GM12878 (cell line): ENCODE results near the gene TSHZ1. TPM values are rescaled to one million over a fixed set of nuclear protein-coding genes. Genes with fewer than 3 reads are reported as not detected.

Source experiments
- ATAC-seq: fragments of 200-7000 bp; cut with Tn5 transposase; 3 replicates; pipeline ENCODE4 v1.9.1; 2020; ENCODE audit warnings: mild to moderate bottlenecking, moderate library complexity
- BruUV-seq: library from RNA; stranded (reverse); fragments of 400-500 nt; replicated peaks from 2 replicates; lab custom pipeline; 2021; lab: Mats Ljungman, UMichigan
- CTCF ChIA-PET: fragments of 300-600 bp; sonication (Branson Sonifier 250); formaldehyde crosslinking; extraction: SDS; loops from one replicate; lab custom pipeline; 2021; ENCODE audit warnings: inconsistent platforms; lab: Yijun Ruan, JAX
- POLR2A ChIA-PET: fragments of 350-600 bp; formaldehyde crosslinking; extraction: SDS; loops from one replicate; lab custom pipeline; 2021; ENCODE audit warnings: inconsistent platforms; lab: Charles Lee
- RAD21 ChIA-PET: fragments of 300-600 bp; sonication (Branson Sonifier 250); formaldehyde crosslinking; loops from one replicate; lab custom pipeline; 2023; ENCODE audit warnings: antibody characterized with exemption; ENCODE audit not compliant: unreplicated experiment; lab: Charles Lee
- SMC1A ChIA-PET: fragments of 300-600 bp; sonication (Branson Sonifier 250); formaldehyde crosslinking; loops from one replicate; lab custom pipeline; 2023; ENCODE audit not compliant: unreplicated experiment, uncharacterized antibody; lab: Charles Lee
- DNase-seq: peaks from one replicate; pipeline ENCODE4 v3.0.0-alpha.2; 2011; ENCODE audit warnings: low read depth, low spot score
- FAIRE-seq: peaks from 3 replicates; lab custom pipeline; 2011; peaks lifted over from hg19 to GRCh38; lab: Jason Lieb, UNC
- H2AFZ ChIP-seq: 2 replicates; pipeline ENCODE4 v1.6.0; 2011; ENCODE audit warnings: low read depth, low read length, control low read depth; ENCODE audit not compliant: control insufficient read depth
- H3K27ac ChIP-seq: 2 replicates; pipeline ENCODE4 v1.5.1; 2011; ENCODE audit warnings: control low read depth; ENCODE audit not compliant: control insufficient read depth, insufficient read depth
- H3K27me3 ChIP-seq, 2 experiments: replicated peaks in 1 of 2; 2 replicates each; pipeline versions ENCODE4 v1.6.0 to v1.6.1; 2011; ENCODE audit warnings: low read length in 1 of 2; ENCODE audit not compliant: control insufficient read depth in 2 of 2, insufficient read depth in 2 of 2
- H3K36me3 ChIP-seq, 2 experiments: 2 replicates each; pipeline ENCODE4 v1.5.1; 2011; ENCODE audit warnings: low read length in 1 of 2; ENCODE audit not compliant: control insufficient read depth in 2 of 2, insufficient read depth in 2 of 2
- H3K4me1 ChIP-seq: 2 replicates; pipeline ENCODE4 v1.6.1; 2011; ENCODE audit warnings: mild to moderate bottlenecking, low read length, moderate library complexity, mixed read lengths; ENCODE audit not compliant: control insufficient read depth, insufficient read depth
- H3K4me2 ChIP-seq: 2 replicates; pipeline ENCODE4 v1.6.0; 2011; ENCODE audit warnings: control low read depth; ENCODE audit not compliant: control insufficient read depth, insufficient read depth
- H3K4me3 ChIP-seq: fragments of 200-600 bp; sonication (generic); 2 replicates; pipeline ENCODE4 v1.5.1; 2016
- H3K79me2 ChIP-seq: 2 replicates; pipeline ENCODE4 v1.6.0; 2011; ENCODE audit warnings: low read length; ENCODE audit not compliant: control insufficient read depth, insufficient read depth
- H3K9ac ChIP-seq: 2 replicates; pipeline ENCODE4 v1.8.0; 2011; ENCODE audit warnings: low read length, control low read depth, mixed read lengths; ENCODE audit not compliant: control insufficient read depth, insufficient read depth
- H3K9me3 ChIP-seq: replicated peaks from 3 replicates; pipeline ENCODE4 v1.5.1; 2011; ENCODE audit warnings: mild to moderate bottlenecking, low read length; ENCODE audit not compliant: control insufficient read depth, insufficient read depth
- H4K20me1 ChIP-seq: 2 replicates; pipeline ENCODE4 v1.6.0; 2011; ENCODE audit not compliant: control insufficient read depth, insufficient read depth
- CBX3 ChIP-seq: fragments of 200-600 bp; sonication (generic); IDR thresholded peaks from 2 replicates; pipeline ENCODE4 v1.6.1; 2016; ENCODE audit warnings: low read depth, borderline replicate concordance
- KDM1A ChIP-seq: fragments of 200-600 bp; sonication (generic); IDR thresholded peaks from 2 replicates; pipeline ENCODE4 v1.6.1; 2016; ENCODE audit warnings: borderline replicate concordance
- TCF7 ChIP-seq: IDR thresholded peaks from 2 replicates; pipeline ENCODE4 v1.6.1; 2014; ENCODE audit warnings: antibody characterized with exemption, borderline replicate concordance
- YY1 ChIP-seq: IDR thresholded peaks from 2 replicates; pipeline ENCODE4 v1.6.1; 2011; ENCODE audit warnings: low read depth, mild to moderate bottlenecking, low read length
- WGBS: methylation state at CpG from one replicate; pipeline ENCODE4 v1.1.6; 2016; ENCODE audit warnings: low lambda C conversion rate; ENCODE audit not compliant: insufficient replicate concordance, insufficient coverage; ENCODE audit errors: missing lambda C conversion rate; 5-methylcytosine and 5-hydroxymethylcytosine counted together
- in situ Hi-C: fragments of 300-500 bp; cut with MboI; formaldehyde crosslinking; loops from 9 replicates; pipeline ENCODE4 v1.14.3; 2018; ENCODE audit warnings: mixed read lengths
- intact Hi-C: fragments of 100-400 bp; cut with micrococcal nuclease; formaldehyde crosslinking; loops from one replicate; pipeline ENCODE4 v1.14.2; 2022; ENCODE audit not compliant: unreplicated experiment
- polyA plus RNA-seq, 11 experiments: library from polyadenylated mRNA; depleted of rRNA in 4 of 11; unstranded in 6 of 11; stranded (reverse) in 5 of 11; fragments of >200 nt; fragmentation: Nextera tagmentation in 4 of 11; fragmentation: Illumina TruSeq in 1 of 11; extraction: Ambion mirVana in 4 of 11; extraction: Trizol in 1 of 11; gene quantifications; 1 replicate in 1 of 11; 2 replicates in 10 of 11; pipeline versions ENCODE4 v1.2.1 to v1.2.3, GENCODE V29; 2011 to 2016; ENCODE audit warnings: inconsistent platforms in 2 of 11, missing spikeins in 2 of 11, low read depth in 1 of 11
- total RNA-seq, 4 experiments: library from RNA; depleted of rRNA in 3 of 4; stranded (reverse); fragments of >200 nt in 3 of 4; fragmentation: Illumina TruSeq in 1 of 4; extraction: Trizol in 1 of 4; gene quantifications; 2 replicates each; pipeline versions ENCODE4 v1.2.1 to v1.2.3, GENCODE V29; 2013 to 2021
- TF ChIP-seq, protein P1 (sequence below): fragments of 450-650 bp; IDR thresholded peaks from 2 replicates; pipeline ENCODE4 v1.6.1; 2017; ENCODE audit warnings: mild to moderate bottlenecking, moderate library complexity

The TSHZ1 gene
- total and polyA plus RNA-seq, 10 of the 15 experiments (the other 5 are each of a cell fraction or from before 2014, with no cell fraction given), result 2.2 to 15.2 (median 5.1) TPM

DNA sequence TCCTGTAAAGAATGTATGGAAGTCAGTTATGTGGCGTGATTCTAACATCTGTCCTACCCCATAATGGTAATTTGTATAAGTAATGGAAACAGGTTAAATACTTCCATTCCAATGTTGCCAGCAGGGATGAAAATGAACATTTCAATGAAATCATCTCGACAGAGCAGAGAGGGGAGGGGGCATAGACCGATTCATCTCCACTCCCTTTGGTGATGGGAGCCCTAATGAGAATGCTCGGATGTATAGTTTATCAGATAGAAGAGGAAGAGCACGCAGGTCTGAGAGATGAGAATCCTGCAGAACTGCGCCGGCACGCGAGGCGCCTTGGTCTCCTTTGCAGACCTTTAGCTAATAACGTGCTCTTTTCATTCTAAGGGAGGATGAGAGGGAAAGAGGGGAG, 61.4 kb downstream of the TSHZ1 start:
- DNase-seq (no peak), ATAC-seq (no peak), FAIRE-seq (no peak)
- WGBS, result 90% methylated on average over 11 of the region's 11 CpGs
- Histone ChIP-seq H3K9me3 (no peaks in the 10 kb centered on the region), H4K20me1 (no peaks in the 10 kb centered on the region), H3K4me1 (peaks cover 10% of the 10 kb centered on the region), H3K79me2 (no peaks in the 10 kb centered on the region), H3K4me3 (no peak overlapping the region), H3K27ac (no peak overlapping the region), H3K36me3 (no peaks in the 10 kb centered on the region), H3K9ac (no peak overlapping the region), H2AFZ (no peak overlapping the region), H3K4me2 (no peak overlapping the region), H3K27me3 (no peaks in the 10 kb centered on the region)
- intact Hi-C loops, result no loop called here
- in situ Hi-C loops, result no loop called here
- ChIA-PET RAD21 (no interaction called here), POLR2A (no interaction called here), SMC1A (interaction anchor here (1.2 kb wide), 1 partner anchor 17 kb away, joined by 3 read pairs; no protein-coding TSS in a partner anchor), CTCF (no interaction called here)
- TF ChIP-seq, protein P1, sequence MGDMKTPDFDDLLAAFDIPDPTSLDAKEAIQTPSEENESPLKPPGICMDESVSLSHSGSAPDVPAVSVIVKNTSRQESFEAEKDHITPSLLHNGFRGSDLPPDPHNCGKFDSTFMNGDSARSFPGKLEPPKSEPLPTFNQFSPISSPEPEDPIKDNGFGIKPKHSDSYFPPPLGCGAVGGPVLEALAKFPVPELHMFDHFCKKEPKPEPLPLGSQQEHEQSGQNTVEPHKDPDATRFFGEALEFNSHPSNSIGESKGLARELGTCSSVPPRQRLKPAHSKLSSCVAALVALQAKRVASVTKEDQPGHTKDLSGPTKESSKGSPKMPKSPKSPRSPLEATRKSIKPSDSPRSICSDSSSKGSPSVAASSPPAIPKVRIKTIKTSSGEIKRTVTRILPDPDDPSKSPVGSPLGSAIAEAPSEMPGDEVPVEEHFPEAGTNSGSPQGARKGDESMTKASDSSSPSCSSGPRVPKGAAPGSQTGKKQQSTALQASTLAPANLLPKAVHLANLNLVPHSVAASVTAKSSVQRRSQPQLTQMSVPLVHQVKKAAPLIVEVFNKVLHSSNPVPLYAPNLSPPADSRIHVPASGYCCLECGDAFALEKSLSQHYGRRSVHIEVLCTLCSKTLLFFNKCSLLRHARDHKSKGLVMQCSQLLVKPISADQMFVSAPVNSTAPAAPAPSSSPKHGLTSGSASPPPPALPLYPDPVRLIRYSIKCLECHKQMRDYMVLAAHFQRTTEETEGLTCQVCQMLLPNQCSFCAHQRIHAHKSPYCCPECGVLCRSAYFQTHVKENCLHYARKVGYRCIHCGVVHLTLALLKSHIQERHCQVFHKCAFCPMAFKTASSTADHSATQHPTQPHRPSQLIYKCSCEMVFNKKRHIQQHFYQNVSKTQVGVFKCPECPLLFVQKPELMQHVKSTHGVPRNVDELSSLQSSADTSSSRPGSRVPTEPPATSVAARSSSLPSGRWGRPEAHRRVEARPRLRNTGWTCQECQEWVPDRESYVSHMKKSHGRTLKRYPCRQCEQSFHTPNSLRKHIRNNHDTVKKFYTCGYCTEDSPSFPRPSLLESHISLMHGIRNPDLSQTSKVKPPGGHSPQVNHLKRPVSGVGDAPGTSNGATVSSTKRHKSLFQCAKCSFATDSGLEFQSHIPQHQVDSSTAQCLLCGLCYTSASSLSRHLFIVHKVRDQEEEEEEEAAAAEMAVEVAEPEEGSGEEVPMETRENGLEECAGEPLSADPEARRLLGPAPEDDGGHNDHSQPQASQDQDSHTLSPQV, result no peak
- TF ChIP-seq TCF7, result no peak
- no peak for TF ChIP-seq YY1
- no peak for TF ChIP-seq CBX3
- TF ChIP-seq KDM1A, result no peak
- no TSS peak for BruUV-seq
